HG03342 (cell line): ENCODE data around the gene CXCL12.

ENCODE experiments used
- ATAC-seq: cut with Tn5 transposase; IDR thresholded peaks from one replicate; pipeline ENCODE4 v1.9.1; 2021; ENCODE audit warnings: mild to moderate bottlenecking, moderate library complexity; ENCODE audit not compliant: unreplicated experiment

Gene CXCL12

GRCh38 chr10:44335330-44336021, 49.4 kb downstream of the CXCL12 start:
- no peak for ATAC-seq

- ATAC-seq, result no peak
Observed at GRCh38 chr10:44334621-44335184, 50.2 kb downstream of the CXCL12 start.

GRCh38 chr10:44334091-44334490, 50.8 kb downstream of the CXCL12 start:
- no peak for ATAC-seq

- no peak for ATAC-seq
Observed at GRCh38 chr10:44333511-44333910, 51.4 kb downstream of the CXCL12 start.

- no peak for ATAC-seq
Observed at GRCh38 chr10:44332465-44332864, 52.4 kb downstream of the CXCL12 start.

GRCh38 chr10:44330431-44330830, 54.5 kb downstream of the CXCL12 start:
- no peak for ATAC-seq

- ATAC-seq, result no peak
Observed at GRCh38 chr10:44327461-44327860, 57.4 kb downstream of the CXCL12 start.
